Hepatocyte (in vitro differentiated cells): ENCODE results near the gene ZBTB20. TPM values are rescaled to one million over a fixed set of nuclear protein-coding genes. Genes with fewer than 3 reads are reported as not detected.

Experiments
- DNase-seq: peaks from one replicate; pipeline ENCODE4 v3.0.0-alpha.2; 2016; ENCODE audit warnings: low spot score
- H2AFZ ChIP-seq: fragments of 200-600 bp; sonication (generic); 2 replicates; pipeline ENCODE4 v1.6.0; 2016; ENCODE audit warnings: antibody characterized with exemption, mild to moderate bottlenecking
- H3K27ac ChIP-seq: fragments of 200-600 bp; sonication (generic); 2 replicates; pipeline ENCODE4 v1.5.1; 2016; ENCODE audit warnings: mild to moderate bottlenecking
- H3K27me3 ChIP-seq: fragments of 200-600 bp; sonication (generic); 2 replicates; pipeline ENCODE4 v1.6.1; 2016
- H3K36me3 ChIP-seq: fragments of 200-600 bp; sonication (generic); replicated peaks from 2 replicates; pipeline ENCODE4 v1.5.1; 2016; ENCODE audit warnings: low read depth; ENCODE audit not compliant: insufficient read depth
- H3K4me1 ChIP-seq: fragments of 200-600 bp; sonication (generic); 2 replicates; pipeline ENCODE4 v1.5.1; 2016; ENCODE audit warnings: mild to moderate bottlenecking, moderate library complexity; ENCODE audit not compliant: insufficient read depth
- H3K4me2 ChIP-seq: fragments of 200-600 bp; sonication (generic); 2 replicates; pipeline ENCODE4 v1.6.0; 2016
- H3K4me3 ChIP-seq: fragments of 200-600 bp; sonication (generic); 2 replicates; pipeline ENCODE4 v1.5.1; 2016; ENCODE audit warnings: mild to moderate bottlenecking
- H3K79me2 ChIP-seq: fragments of 200-600 bp; sonication (generic); 2 replicates; pipeline ENCODE4 v1.6.0; 2017; ENCODE audit warnings: mild to moderate bottlenecking
- H3K9me2 ChIP-seq: fragments of 200-600 bp; sonication (generic); replicated peaks from 2 replicates; pipeline ENCODE4 v1.6.0; 2017; ENCODE audit warnings: mild to moderate bottlenecking; ENCODE audit not compliant: insufficient read depth
- H3K9me3 ChIP-seq: fragments of 200-600 bp; sonication (generic); 2 replicates; pipeline ENCODE4 v1.5.1; 2016; ENCODE audit warnings: low read depth, mild to moderate bottlenecking
- H4K20me1 ChIP-seq: fragments of 200-600 bp; sonication (generic); 2 replicates; pipeline ENCODE4 v1.6.0; 2016; ENCODE audit warnings: mild to moderate bottlenecking; ENCODE audit not compliant: insufficient read depth, poor library complexity, severe bottlenecking
- EZH2 ChIP-seq: fragments of 200-600 bp; sonication (generic); IDR thresholded peaks from 2 replicates; pipeline ENCODE4 v1.6.1; 2016; ENCODE audit warnings: antibody characterized with exemption, mild to moderate bottlenecking, borderline replicate concordance
- EZH2phosphoT487 ChIP-seq: fragments of 200-600 bp; sonication (generic); IDR thresholded peaks from one replicate; pipeline ENCODE4 v1.6.1; 2018; ENCODE audit warnings: antibody characterized with exemption, mild to moderate bottlenecking, low read depth, moderate library complexity; ENCODE audit not compliant: unreplicated experiment, severe bottlenecking
- WGBS: methylation state at CpG from one replicate; pipeline ENCODE4 v1.1.6; 2016; ENCODE audit warnings: low lambda C conversion rate; ENCODE audit errors: missing lambda C conversion rate; 5-methylcytosine and 5-hydroxymethylcytosine counted together
- microRNA counts: library from miRNA; unstranded; fragments of <30 nt; microRNA quantifications from one replicate; lab custom pipeline; 2017
- microRNA-seq: library from miRNA; unstranded; fragments of <30 nt; microRNA quantifications from one replicate; pipeline ENCODE4, GENCODE V29; 2017
- polyA plus RNA-seq: library from polyadenylated mRNA; unstranded; fragments of >200 nt; fragmentation: Nextera tagmentation; extraction: Ambion mirVana; gene quantifications from 2 replicates; pipeline ENCODE4 v1.2.1, GENCODE V29; 2016
- small RNA-seq: library from RNA; depleted of rRNA; stranded (forward); fragments of <200 nt; gene quantifications from one replicate; pipeline ENCODE3, GENCODE V24; 2014
- total RNA-seq: library from RNA; depleted of rRNA; stranded (reverse); fragments of >200 nt; gene quantifications from 2 replicates; pipeline ENCODE4 v1.2.3, GENCODE V29; 2014
- TF ChIP-seq, protein P1 (sequence below): fragments of 200-600 bp; sonication (generic); IDR thresholded peaks from 2 replicates; pipeline ENCODE4 v1.5.1; 2016; ENCODE audit warnings: antibody characterized with exemption, mild to moderate bottlenecking; ENCODE audit not compliant: poor library complexity

ZBTB20 gene
- total and polyA plus RNA-seq, 2 experiments from 2014 or later: 25.8 to 28.0 TPM

DNA sequence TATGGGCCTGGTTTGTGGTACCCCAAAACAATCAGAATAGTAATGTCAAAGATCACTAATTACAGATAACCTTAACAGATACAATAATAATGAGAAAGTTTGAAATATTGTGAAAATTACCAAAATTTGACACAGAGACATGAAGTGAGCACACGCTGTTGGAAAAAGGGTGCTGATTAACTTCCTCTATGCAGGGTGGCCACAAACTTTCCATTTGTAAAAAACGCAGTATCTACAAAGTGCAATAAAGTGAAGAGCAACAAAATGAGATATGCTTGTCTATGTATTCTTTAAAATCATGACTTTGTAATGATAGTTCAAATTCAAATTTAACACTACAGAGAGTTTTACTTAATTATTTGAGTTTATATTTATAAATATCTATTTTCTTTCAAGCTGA is 860.8 kb downstream of the ZBTB20 start:
- H3K9me3 ChIP-seq: no peaks in the 10 kb centered on the region
- WGBS: 93% methylated on average over 2 of the region's 2 CpGs

DNA sequence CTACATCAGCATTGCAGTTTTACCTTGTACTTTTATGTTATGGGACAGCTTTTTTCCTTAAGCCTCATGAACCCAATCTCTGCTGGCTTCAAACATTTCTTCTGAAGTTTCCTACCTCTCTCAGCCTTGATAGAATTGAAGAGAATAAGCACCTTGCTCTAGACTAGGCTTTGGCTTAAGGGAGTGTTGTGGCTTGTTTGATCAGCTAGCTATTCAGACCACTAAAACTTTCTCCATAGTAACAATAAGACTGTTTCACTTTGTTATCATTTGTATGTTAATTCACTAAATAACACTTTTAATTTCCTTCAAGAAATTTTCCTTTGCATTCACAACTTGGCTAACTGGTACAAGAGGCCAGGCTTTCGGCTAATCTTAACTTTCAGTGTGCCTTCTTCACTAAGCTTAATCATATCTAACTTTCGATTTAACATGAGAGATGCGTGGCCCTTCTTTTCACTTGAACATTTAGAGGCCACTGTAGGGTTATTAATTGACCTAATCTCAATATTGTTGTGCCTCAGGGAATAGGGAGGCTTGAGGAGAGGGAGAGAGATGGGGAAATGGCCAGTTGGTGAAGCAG is 861.3 kb downstream of the ZBTB20 start:
- H3K4me3 ChIP-seq: no peak overlapping the region
- H3K4me2 ChIP-seq: no peak overlapping the region
- DNase-seq: no peak
- TF ChIP-seq, protein P1, sequence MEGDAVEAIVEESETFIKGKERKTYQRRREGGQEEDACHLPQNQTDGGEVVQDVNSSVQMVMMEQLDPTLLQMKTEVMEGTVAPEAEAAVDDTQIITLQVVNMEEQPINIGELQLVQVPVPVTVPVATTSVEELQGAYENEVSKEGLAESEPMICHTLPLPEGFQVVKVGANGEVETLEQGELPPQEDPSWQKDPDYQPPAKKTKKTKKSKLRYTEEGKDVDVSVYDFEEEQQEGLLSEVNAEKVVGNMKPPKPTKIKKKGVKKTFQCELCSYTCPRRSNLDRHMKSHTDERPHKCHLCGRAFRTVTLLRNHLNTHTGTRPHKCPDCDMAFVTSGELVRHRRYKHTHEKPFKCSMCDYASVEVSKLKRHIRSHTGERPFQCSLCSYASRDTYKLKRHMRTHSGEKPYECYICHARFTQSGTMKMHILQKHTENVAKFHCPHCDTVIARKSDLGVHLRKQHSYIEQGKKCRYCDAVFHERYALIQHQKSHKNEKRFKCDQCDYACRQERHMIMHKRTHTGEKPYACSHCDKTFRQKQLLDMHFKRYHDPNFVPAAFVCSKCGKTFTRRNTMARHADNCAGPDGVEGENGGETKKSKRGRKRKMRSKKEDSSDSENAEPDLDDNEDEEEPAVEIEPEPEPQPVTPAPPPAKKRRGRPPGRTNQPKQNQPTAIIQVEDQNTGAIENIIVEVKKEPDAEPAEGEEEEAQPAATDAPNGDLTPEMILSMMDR: no peak
- TF ChIP-seq EZH2 (no peak), EZH2phosphoT487 (no peak)
- H3K9me2 ChIP-seq: no peaks in the 10 kb centered on the region
- no peak overlapping the region for H3K27ac ChIP-seq
- H4K20me1 ChIP-seq: no peaks in the 10 kb centered on the region
- H2AFZ ChIP-seq: no peak overlapping the region
- 91% methylated on average over 3 of the region's 3 CpGs for WGBS
- no peaks in the 10 kb centered on the region for H3K36me3 ChIP-seq
- no peaks in the 10 kb centered on the region for H3K4me1 ChIP-seq
- no peaks in the 10 kb centered on the region for H3K27me3 ChIP-seq
- H3K9me3 ChIP-seq: no peaks in the 10 kb centered on the region
- no peaks in the 10 kb centered on the region for H3K79me2 ChIP-seq

More for the DNA sequence above, 860.8 kb downstream of the ZBTB20 start:
- Histone ChIP-seq H2AFZ (no peak overlapping the region), H3K79me2 (no peaks in the 10 kb centered on the region), H3K36me3 (no peaks in the 10 kb centered on the region), H3K4me1 (no peaks in the 10 kb centered on the region), H3K4me2 (no peak overlapping the region), H4K20me1 (no peaks in the 10 kb centered on the region), H3K4me3 (no peak overlapping the region), H3K9me2 (no peaks in the 10 kb centered on the region), H3K27ac (no peak overlapping the region), H3K27me3 (no peaks in the 10 kb centered on the region)
- no peak for DNase-seq
- TF ChIP-seq, protein P1: no peak
- TF ChIP-seq EZH2 (no peak), EZH2phosphoT487 (no peak)

DNA sequence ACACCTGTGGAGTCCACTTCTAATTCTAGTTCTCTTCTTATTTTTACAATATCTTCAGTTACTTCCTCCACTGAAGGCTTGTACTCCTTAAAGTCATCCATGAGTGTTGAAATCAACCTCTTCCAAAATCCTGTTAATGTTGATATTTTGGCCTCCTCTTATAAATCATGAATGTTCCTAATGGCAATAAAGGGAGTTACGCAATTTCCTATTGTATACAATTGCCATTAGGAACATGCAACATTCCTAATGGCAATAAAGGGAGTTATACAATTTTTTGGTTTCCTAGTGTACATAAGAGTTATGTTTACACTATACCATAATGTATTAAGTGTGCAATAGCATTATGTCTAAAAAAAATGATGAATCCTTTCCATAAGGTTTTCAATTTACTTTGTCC is 862.4 kb downstream of the ZBTB20 start:
- Histone ChIP-seq H3K27me3 (no peaks in the 10 kb centered on the region), H2AFZ (no peak overlapping the region), H3K27ac (no peak overlapping the region), H3K4me3 (no peak overlapping the region), H3K9me2 (no peaks in the 10 kb centered on the region), H3K36me3 (no peaks in the 10 kb centered on the region), H3K4me1 (no peaks in the 10 kb centered on the region), H3K9me3 (no peaks in the 10 kb centered on the region), H3K79me2 (no peaks in the 10 kb centered on the region), H4K20me1 (no peaks in the 10 kb centered on the region), H3K4me2 (no peak overlapping the region)
- WGBS: 100% methylated on average over 1 of the region's 1 CpG
- DNase-seq: no peak
- TF ChIP-seq EZH2phosphoT487 (no peak), EZH2 (no peak)

MicroRNAs within 50 kb of the gene (microRNA counts, 767-probe panel; counts per million panel counts)
- not detected for microRNA hsa-miR-568 (lab: Ali Mortazavi, UCI)

Small RNAs within 50 kb of the gene (microRNA-seq; reads per million reads assigned to microRNA genes)
- gene MIR4796: 4.9 reads per million, percentile 8 among the genes with 10 or more reads in this experiment

Small RNAs within 50 kb of the gene (small RNA-seq; reads per million reads assigned to genes)
- 0.16 reads per million for gene MIR4796
